Measurements from ENCODE around the gene VSTM1.
"Not testable (repeated sequence)": the region's sequence is repeated elsewhere in the genome, so short reads cannot be mapped to it uniquely, and the experiment has no call there.

The VSTM1 gene

GRCh38 chr19:54063350-54064116 lies at the start of gene VSTM1:
Gene VSTM1, minus strand, starts transcription at chr19:54063897. Its CDS starts 120 bp downstream, at chr19:54063777.
- no peak for DNase-seq

GRCh38 chr19:54109651-54110050 lies 46.0 kb upstream of the VSTM1 start:
- no peak for DNase-seq

GRCh38 chr19:54108496-54108895 lies 44.8 kb upstream of the VSTM1 start:
- DNase-seq, result no peak

- DNase-seq, result no peak
Observed at GRCh38 chr19:54107876-54108490, 44.3 kb upstream of the VSTM1 start.

GRCh38 chr19:54106716-54107115 lies 43.0 kb upstream of the VSTM1 start:
- no peak for DNase-seq

- no peak for DNase-seq
Observed at GRCh38 chr19:54105796-54106195, 42.1 kb upstream of the VSTM1 start.

GRCh38 chr19:54104998-54105715 lies 41.5 kb upstream of the VSTM1 start:
- no peak for DNase-seq

- DNase-seq, result peak; percentile 94
Observed at GRCh38 chr19:54102421-54103169, 38.9 kb upstream of the VSTM1 start, which contains the start of gene NDUFA3. Gene NDUFA3, plus strand, starts transcription at chr19:54102855. Its CDS starts 24 bp downstream, at chr19:54102879.

- no peak for DNase-seq
Observed at GRCh38 chr19:54100561-54100960, 36.9 kb upstream of the VSTM1 start, which contains the start of gene OSCAR. Gene OSCAR, minus strand, starts transcription at chr19:54100803. Its CDS starts 11 bp downstream, at chr19:54100792.

- DNase-seq, result not testable (repeated sequence)
Observed at GRCh38 chr19:54099903-54100255, 36.2 kb upstream of the VSTM1 start.

GRCh38 chr19:54099190-54099902 lies 35.6 kb upstream of the VSTM1 start:
- no peak for DNase-seq

- no peak for DNase-seq
Observed at GRCh38 chr19:54096617-54097106, 33.0 kb upstream of the VSTM1 start.

- DNase-seq, result peak; percentile 2
Observed at GRCh38 chr19:54095859-54096616, 32.3 kb upstream of the VSTM1 start.

- no peak for DNase-seq
Observed at GRCh38 chr19:54095136-54095858, 31.6 kb upstream of the VSTM1 start.

- no peak for DNase-seq
Observed at GRCh38 chr19:54094426-54095000, 30.8 kb upstream of the VSTM1 start.

GRCh38 chr19:54084410-54084809 lies 20.7 kb upstream of the VSTM1 start:
- DNase-seq, result no peak

- no peak for DNase-seq
Observed at GRCh38 chr19:54081032-54081431, 17.3 kb upstream of the VSTM1 start, which contains the start of gene TARM1. Gene TARM1, minus strand, starts transcription at chr19:54081365. Its CDS starts 25 bp downstream, at chr19:54081340.

GRCh38 chr19:54077334-54077733 lies 13.6 kb upstream of the VSTM1 start:
- DNase-seq, result no peak

GRCh38 chr19:54074851-54075250 lies 11.2 kb upstream of the VSTM1 start:
- no peak for DNase-seq

GRCh38 chr19:54073829-54074228 lies 10.1 kb upstream of the VSTM1 start:
- DNase-seq, result no peak
